Fibroblast of gingiva (primary cell): ENCODE measurements around the gene ARHGAP21.
"Not testable (repeated sequence)": the region's sequence is repeated elsewhere in the genome, so short reads cannot be mapped to it uniquely, and the experiment has no call there.

ENCODE experiments used
- DNase-seq: peaks from one replicate; pipeline ENCODE4 v3.0.0-alpha.2; 2011; ENCODE audit warnings: low read depth

ARHGAP21 gene

DNA sequence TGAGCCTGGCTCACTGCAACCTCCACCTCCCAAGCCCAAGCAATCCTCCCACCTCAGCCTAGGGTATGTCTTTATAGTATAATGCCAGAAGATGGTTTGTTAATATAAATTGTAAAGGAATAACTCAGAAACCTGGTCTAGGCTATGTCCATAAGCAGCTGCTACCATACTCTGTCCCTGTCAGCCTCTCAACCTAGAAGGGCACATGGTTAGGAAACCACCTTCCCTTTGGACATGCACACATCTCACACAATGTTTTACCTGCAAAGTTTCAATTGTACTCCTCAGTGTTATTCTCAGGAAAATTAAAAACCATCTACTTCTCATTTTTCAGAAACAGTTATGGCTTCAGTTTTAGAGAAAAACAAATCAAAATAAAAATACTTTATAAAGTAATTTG lies 40.1 kb downstream of the ARHGAP21 start:
- DNase-seq: no peak

- DNase-seq: no peak
These were observed 42.1 kb downstream of the ARHGAP21 start for GRCh38 chr10:24681572-24682088.

DNA sequence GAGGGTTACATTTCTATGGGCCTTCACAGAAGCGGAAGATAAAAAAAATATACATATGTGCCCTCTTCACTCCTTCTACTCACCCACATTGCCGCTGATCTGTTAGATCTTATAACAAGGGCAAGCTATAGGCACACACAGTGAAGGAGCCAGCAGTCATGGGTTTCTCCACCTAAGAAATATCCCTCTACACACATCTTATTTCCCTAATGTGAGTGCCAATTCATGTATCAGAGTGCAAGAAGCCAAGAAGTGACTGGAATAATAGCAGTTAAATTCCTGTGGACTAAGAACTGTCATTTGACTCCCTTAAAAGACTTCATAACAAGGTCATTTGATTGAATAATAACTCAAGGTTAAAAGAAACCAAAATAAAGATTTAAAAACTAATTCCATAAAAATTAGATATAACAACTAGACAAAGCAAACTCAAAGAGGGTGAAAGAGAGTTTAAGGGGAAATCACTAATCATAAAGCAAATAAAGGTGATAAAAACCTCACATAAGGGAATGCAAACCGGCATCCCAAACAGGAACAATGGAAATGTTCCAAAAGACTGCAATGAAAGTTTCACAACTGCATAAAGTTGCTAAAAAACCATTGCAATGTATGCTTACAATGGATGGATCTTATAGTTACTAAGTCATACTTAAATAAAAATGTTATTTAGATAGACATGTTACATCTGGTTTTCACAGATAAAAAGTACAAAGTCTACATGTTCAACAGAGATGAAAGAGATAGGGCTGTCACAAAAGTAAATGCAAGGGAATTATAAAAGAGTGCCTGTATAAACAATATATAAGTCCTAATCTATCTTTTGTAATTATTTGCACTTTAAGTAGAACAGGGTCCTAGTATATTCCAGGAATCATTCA lies 42.8 kb downstream of the ARHGAP21 start:
- DNase-seq: peak; percentile 67

DNA sequence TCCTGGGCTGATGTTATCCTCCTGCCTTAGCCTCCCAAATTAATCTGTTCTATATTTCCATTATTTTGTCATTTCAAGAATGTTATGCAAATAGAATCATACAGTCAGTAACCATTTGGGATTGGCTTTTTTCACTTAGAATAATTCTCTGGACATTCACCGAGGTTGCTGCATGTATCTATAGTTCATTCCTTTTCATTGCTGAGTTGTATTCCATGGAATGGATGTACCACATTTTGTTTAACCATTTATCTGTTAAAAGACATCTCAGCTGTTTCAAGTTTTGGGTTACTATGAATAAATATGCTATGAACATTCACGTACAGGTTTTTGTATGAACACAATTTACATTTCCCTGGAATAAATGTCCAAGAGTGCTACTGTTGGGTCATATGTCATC lies 44.9 kb downstream of the ARHGAP21 start:
- DNase-seq: no peak

DNA sequence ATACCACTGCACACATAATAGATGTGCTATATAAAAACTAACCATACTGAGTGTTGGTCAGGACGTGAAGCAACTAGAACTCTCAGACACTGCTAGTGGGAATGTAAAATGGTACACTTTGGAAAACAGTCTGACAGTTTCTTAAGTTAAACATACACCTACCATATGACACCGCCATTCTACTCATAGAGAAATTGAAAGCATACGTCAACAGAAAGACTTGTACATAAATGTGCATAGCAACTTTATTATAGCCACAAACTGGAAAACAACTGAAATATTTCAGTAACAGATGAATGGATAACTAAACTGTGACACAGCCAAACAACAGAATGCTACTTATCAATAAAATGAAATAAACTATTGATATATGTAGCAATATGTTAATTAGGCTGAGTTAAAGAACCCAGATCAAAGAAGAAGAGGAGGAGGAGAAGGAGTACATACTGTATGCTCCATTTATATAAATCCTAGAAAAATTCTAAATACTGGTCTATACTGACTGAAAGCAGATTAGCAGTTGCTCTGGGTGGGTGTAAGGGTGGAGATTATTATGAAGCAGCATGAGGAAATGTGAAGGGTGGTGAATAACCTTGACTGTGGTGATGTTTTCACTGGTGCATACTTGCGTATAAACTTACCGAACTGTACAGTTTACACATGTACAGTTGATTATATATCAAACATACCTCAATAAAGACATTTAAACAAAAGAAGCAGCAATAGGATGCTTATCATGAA lies 48.6 kb downstream of the ARHGAP21 start:
- no peak for DNase-seq

DNA sequence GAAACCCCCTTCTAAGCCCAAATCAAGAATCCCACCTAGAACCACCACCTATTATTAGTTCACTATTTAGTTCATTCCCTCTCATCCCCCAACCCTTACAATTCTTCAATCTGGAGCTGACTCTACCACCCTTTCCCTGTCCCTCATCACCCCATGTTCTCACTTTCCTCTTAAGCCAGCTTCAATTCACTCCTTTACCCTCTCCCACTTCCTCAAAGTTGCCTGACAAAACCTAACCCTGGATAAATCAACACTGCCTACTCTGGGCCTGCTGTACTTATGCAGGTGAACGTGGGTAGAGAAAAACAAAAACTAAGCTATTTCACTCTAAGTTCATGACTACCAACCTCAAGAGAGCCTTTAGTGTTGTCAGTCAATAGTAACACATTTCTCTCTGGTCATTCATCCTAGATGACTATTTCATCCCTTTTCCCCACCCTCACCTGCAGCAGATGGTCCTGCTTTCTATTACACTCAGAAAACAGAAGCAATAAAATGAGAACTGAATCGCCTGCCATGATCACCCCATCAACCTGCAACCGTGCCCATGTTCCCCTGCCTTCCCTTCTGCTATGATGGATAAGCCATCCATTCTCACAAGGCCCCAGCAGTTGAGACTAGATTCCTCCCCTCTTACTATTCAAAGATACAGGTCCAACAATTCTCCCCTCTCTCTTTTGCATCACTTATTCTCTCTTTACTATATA lies 52.6 kb downstream of the ARHGAP21 start:
- DNase-seq: no peak

DNA sequence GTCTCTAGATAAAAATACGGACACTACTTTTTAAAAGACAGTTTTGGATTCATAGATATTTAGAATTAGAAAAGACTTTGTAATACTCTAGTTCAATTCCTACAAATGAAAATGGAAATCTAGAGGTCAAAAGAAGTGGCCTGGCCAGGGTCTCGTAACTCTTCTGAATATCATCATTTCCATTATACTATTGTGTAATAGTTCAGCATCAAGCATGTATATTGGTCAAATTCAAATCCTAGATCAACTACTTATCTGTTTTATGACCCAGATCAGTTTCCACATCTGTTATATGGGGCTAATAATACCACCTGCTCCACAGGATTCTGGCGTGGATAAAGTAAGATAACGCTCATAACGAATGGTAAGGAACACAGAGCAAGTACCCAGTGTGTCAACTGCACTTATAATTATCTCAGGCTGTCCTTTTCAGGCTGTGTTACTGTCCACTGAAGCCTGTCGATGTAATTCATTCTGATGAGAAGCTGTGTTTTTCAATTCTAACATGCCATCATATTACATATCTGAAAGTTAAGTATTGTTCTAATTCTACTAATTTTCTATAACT lies 54.3 kb downstream of the ARHGAP21 start:
- no peak for DNase-seq

GRCh38 chr10:24668247-24668646 lies 55.4 kb downstream of the ARHGAP21 start:
- no peak for DNase-seq

DNA sequence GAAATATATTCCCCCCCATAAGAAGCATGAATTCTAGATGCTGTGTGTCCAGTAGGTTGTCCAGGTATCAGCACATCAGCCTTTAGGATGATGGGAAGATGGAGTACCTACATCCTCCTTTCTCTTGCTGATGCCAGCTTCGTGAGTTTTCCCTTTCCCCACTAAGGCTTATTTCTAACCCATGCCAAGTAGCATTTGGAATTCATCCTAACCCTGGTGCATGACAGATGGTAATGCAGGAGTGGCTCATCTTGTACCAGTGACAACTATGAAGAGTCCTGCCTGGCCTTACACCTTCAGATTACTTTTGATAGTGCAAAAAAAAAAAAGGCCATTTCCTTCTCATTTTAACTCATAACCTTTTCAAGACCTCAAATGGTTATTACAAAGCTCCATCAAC lies 58.7 kb downstream of the ARHGAP21 start:
- no peak for DNase-seq

GRCh38 chr10:24661376-24661775 lies 62.3 kb downstream of the ARHGAP21 start:
- DNase-seq: no peak

DNA sequence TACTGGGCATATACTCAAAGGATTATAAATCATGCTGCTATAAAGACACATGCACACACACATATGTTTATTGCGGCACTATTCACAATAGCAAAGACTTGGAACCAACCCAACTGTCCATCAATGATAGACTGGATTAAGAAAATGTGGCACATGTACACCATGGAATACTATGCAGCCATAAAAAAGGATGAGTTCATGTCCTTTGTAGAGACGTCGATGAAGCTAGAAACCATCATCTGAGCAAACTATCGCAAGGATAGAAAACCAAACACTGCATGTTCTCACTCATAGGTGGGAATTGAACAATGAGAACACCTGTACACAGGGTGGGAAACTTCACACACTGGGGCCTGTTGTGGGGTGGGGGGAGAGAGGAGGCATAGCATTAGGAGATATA lies 65.4 kb downstream of the ARHGAP21 start:
- DNase-seq: not testable (repeated sequence)

DNA sequence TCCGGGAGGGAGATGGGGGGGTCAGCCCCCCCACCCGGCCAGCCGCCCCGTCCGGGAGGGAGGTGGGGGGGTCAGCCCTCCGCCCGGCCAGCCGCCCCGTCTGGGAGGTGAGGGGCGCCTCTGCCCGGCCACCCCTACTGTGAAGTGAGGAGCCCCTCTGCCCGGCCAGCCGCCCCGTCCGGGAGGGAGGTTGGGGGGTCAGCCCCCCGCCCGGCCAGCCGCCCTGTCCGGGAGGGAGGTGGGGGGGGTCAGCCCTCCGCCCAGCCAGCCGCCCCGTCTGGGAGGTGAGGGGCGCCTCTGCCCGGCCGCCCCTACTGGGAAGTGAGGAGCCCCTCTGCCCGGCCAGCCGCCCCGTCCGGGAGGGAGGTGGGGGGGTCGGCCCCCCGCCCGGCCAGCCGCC lies 67.4 kb downstream of the ARHGAP21 start:
- DNase-seq: not testable (repeated sequence)

DNA sequence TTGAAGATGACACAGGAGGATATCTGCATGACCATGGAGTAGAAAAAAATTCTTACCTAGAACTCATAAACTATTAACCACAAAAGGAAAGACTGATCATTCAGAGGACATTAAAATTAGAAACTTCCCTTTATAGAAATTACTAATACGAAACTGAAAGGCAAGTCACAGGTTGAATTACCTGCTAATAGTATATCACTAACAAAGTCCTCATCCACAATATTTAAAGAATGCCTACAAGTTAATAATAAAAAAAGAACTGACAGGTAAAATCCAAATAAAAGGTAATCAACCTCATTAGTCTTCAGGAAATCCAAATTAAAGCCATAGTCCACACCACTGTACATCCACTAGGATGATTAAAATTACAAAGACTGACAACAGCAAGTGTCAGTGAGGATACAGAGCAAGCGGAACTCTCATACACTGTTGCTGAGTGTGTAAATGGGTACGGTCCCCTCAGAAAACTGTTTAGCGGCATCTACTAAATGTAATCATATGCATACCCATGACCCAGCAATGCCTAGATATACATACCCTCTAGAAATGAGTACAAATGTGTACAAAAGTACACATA lies 71.2 kb downstream of the ARHGAP21 start:
- DNase-seq: no peak

GRCh38 chr10:24651923-24652322 lies 71.8 kb downstream of the ARHGAP21 start:
- DNase-seq: no peak

DNA sequence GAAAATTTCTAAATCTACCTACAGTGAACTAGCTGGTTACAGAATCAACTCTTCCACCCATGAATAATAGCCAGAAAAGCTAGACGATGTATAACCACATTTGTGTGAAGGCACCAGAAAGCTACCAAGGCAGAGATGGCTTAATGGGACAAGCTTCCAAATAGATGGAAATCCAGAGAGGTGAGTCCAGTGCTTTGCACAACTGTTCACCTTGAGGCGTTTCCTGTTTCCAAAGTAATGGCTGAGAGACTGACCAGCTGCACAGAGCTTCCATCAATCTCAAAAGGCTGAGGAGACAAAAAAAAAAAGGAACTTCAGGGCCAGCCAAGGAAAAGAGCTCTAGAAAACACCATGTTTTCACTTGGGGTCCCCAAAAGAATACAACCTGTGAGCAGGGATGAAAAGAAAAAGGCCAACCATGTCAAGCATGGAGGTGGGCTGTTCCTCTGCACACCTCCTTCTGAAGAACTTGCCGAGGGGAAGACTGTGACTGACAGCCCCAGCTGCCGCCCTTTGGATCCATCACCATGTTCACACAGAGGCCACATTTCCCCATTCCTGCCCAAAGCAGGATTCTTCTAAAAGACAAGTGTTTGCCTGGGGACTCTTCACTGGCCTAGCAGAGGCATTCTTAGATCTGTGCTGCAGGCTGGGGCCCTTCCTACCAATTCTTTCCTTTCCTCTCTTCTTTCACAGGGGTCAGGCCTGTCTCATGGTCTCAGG lies 72.9 kb downstream of the ARHGAP21 start:
- DNase-seq: no peak

DNA sequence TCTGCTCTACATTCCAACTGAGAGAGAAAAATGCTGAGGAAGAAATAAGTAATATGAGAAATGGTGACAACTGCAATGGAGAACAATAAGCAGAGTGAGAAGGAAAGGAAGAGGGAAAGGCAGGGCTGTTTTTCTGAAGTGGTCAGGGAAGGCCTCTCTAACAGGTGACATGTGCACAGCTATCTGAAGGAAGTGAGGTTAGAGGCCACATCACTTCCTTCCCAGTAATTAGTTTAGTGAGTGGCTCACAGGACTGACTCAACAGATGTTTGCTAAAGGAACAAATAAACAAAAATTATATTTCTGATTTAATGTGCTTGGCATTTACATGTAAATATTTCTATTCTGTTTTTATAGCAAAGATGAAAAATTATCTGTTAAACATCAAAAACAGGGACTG lies 77.9 kb downstream of the ARHGAP21 start:
- DNase-seq: peak; percentile 14

- DNase-seq: no peak
These were observed 78.7 kb downstream of the ARHGAP21 start for GRCh38 chr10:24645022-24645421.

- DNase-seq: no peak
These were observed 79.9 kb downstream of the ARHGAP21 start for GRCh38 chr10:24643679-24644209.

DNA sequence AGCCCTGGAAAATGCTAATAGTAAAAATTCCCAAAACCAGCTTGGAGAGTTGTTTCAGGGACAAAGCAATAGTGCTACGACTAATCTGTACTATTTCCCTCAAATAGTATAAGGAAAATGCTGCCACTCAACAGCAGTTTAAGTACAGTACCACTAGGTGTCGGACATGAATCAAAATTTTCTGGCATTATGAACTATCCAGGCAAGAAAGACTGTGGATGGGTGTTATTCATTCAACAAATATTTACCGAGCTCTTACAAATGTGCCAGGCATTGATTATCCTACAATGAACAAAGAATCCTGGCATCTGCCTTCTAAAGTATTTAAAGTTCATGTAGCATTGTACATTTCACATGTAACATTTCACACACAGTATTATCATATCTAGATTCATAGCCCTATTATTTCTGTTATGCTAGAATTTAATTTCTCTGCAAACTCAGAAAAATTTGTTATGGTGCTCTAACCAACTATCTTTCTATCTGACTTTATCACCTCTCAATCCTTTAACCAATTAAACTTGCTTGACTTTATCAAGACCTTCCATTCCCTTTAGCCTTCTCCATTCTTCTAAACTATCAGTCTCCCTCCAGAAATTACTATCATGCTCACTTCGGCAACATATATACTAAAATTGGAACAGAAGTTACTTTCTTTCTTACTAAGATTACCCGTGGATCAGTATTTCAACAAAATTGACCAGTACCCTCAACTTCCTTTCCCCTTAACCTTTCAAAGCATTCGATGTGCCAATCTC lies 80.6 kb downstream of the ARHGAP21 start:
- peak; percentile 81 for DNase-seq

GRCh38 chr10:24639124-24639523 lies 84.6 kb downstream of the ARHGAP21 start:
- DNase-seq: no peak
